ENCODE measurements around the gene EPHB3. TPM values are rescaled to one million over a fixed set of nuclear protein-coding genes. Genes with fewer than 3 reads are reported as not detected.
A peak's percentile ranks its signal among the peaks of the same experiment; 100 is the strongest.

EPHB3 gene
- total RNA-seq, 2 donors from 2014 or later: 29.2 to 32.9 TPM

DNA sequence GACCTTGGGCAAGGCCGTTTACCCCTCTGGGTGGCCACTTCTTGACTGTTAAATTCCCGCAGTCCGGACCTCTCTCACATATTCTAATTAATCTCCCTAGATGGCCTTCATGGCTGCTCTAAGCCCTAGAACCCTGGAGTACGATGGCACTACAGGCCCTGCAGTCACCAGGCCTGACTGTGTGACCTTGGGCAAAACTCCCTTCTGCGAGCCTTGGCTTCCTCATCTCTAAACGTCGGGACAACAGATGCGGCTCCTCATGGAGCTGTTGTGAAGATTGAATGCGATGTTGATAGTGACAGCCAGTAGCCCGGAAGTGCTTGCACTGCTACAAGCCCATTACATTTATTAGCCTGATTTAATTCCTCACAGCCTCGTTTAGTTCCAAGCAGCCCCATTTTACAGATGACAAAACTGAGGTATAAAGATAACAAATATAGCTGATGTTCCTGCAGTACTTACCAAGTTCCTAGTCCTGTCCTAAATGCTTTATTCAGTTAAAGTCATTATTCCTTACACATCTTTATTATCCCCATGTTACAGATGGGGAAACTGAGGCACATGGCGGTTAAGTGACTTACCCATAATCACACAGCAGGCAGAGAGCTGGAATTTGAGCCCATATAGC lies 10.3 kb downstream of the EPHB3 start:
- intact Hi-C loops (cut with DNase I, micrococcal nuclease): no loop called here
- no peak for ATAC-seq
- DNase-seq: no peak

DNA sequence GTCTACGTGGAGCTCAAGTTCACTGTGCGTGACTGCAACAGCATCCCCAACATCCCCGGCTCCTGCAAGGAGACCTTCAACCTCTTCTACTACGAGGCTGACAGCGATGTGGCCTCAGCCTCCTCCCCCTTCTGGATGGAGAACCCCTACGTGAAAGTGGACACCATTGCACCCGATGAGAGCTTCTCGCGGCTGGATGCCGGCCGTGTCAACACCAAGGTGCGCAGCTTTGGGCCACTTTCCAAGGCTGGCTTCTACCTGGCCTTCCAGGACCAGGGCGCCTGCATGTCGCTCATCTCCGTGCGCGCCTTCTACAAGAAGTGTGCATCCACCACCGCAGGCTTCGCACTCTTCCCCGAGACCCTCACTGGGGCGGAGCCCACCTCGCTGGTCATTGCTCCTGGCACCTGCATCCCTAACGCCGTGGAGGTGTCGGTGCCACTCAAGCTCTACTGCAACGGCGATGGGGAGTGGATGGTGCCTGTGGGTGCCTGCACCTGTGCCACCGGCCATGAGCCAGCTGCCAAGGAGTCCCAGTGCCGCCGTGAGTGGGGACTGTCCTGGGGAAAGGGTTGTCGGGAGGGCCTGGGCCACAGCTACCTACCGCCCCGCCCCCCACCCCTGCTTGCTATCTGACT lies 11.2 kb downstream of the EPHB3 start:
- DNase-seq: no peak
- intact Hi-C loops (cut with DNase I, micrococcal nuclease): no loop called here
- ATAC-seq: no peak

DNA sequence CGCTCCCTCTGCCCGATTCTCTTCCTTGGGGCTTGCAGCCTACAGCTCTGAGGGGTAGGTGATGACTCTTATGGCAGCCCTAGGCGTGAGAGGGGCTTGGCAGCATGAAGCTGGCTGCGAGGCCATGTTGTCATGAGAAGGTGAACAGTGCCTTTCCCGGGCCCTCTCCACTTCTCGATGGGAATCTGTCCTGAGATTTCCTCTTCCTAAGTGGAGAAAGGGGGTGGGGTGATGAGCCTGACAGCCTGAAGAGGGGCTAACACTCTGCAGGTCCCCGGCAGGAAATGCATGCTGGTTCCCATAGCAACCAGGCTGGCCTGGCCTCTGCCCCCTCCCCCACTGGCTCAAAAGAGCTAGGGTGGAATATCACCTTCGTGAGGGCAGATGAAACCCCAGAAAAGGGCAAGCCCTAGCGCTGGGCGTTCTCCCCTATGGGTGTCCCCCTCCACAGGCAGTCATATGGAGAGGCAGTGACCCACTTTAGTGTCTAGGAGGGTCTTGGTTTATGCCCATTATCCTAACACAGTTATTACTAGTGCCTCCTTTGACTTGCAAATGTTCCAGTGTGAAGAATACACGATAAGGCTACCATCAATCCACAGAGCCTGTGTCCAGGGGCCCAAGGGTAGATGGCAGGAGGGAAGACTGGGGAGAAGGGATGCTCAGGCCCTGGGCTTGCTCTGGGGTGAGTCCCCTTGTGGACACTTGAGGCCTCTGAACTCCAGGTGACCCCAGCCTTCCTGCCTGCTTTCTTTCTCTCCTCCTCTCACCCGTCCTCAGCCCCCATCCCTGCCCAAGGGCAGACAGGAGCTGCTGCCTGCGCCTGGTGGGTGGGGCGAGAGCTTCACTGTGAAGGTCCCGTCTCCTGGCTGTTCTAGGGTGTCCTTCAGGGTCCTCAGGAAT lies 13.2 kb downstream of the EPHB3 start:
- no peak for ATAC-seq
- intact Hi-C loops (cut with DNase I, micrococcal nuclease): no loop called here
- no peak for DNase-seq

DNA sequence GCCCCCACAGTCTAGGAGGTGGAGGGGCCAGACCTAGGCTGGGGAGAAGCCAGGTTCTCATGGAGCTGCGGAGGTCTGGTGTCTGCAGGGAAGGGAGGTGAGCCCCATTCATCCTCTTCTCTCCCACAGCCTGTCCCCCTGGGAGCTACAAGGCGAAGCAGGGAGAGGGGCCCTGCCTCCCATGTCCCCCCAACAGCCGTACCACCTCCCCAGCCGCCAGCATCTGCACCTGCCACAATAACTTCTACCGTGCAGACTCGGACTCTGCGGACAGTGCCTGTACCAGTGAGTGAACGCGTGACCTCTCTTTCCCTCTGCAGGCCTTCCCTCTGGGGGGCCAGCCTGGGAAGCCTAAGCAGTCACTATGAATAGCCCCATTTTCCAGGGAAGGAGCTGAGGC lies 14.1 kb downstream of the EPHB3 start:
- intact Hi-C loops (cut with DNase I, micrococcal nuclease): no loop called here
- no peak for DNase-seq
- ATAC-seq: no peak

DNA sequence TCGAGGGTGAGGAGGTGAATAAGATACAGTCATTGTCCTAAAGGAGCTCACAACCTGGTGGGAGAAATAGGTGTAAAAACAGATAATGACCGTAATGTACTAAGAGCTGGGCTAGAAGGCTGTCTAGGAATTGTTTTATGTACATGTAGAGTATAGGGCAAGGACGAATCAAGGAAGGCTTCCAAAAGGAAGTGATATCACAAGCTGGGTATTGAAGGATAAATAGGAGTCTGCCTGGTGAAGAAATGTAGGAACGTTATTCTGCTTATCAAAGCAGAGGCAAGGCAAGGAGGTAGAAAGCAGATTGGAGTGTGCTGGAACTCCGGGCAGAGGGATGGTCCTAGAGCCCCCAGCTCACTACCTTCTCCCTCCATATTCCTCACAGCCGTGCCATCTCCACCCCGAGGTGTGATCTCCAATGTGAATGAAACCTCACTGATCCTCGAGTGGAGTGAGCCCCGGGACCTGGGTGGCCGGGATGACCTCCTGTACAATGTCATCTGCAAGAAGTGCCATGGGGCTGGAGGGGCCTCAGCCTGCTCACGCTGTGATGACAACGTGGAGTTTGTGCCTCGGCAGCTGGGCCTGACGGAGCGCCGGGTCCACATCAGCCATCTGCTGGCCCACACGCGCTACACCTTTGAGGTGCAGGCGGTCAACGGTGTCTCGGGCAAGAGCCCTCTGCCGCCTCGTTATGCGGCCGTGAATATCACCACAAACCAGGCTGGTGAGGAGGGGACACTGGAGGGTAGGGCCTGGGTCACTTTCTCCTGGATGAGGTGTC lies 15.1 kb downstream of the EPHB3 start:
- DNase-seq: no peak
- no peak for ATAC-seq
- intact Hi-C loops (cut with DNase I, micrococcal nuclease): no loop called here

DNA sequence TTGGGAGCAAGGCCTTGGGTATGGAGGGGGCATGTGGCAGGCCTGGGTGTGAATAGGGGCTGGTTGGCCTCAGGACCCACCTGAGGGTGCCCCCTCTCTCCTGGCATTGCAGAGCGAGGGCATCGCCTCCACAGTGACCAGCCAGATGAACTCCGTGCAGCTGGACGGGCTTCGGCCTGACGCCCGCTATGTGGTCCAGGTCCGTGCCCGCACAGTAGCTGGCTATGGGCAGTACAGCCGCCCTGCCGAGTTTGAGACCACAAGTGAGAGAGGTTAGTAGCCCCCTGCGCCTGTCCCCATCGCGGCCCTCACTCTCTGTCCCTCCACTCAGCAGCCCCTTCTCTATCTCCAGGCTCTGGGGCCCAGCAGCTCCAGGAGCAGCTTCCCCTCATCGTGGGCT lies 16.0 kb downstream of the EPHB3 start:
- no peak for DNase-seq
- intact Hi-C loops (cut with DNase I, micrococcal nuclease): no loop called here
- no peak for ATAC-seq

DNA sequence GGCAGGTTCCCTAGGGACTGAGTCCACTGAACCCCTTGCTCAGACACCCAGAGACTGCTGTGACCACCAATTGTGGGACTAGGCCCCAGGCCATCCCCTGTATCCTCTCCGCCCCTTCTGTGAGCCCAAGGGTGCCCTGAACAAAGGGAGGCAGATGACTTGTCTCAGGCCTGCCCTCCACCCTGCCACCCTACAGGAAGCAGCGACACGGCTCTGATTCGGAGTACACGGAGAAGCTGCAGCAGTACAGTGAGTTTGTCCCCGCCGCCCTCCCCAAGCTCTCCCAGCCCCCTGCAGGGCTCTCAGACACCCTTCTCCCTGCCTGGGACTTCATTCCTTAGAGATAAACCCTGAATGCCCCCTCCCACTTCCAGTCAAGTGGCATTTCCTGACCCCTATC lies 16.6 kb downstream of the EPHB3 start:
- ATAC-seq: no peak
- intact Hi-C loops (cut with DNase I, micrococcal nuclease): no loop called here
- no peak for DNase-seq

DNA sequence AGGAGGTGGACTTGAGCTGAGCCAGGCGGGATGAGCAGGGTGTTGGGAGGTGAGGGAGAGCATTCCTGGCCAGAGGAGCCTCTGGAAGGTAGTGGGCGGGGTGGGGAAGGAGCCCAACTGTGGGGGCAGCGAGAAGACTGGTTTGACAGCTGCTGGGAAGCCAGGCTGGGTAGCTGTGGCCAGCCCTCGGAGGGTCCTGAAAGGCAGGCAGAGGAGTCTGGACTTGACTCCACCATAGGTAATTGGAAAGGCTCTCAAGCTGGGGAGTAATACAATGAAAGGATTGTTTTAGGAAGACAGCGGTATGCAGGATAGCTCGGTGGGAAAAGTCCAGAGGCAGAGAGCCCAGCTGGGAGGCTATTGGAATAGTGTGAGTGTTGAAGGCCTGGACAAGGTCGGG lies 17.2 kb downstream of the EPHB3 start:
- intact Hi-C loops (cut with DNase I, micrococcal nuclease): no loop called here
- DNase-seq (no peak), ATAC-seq (no peak)

DNA sequence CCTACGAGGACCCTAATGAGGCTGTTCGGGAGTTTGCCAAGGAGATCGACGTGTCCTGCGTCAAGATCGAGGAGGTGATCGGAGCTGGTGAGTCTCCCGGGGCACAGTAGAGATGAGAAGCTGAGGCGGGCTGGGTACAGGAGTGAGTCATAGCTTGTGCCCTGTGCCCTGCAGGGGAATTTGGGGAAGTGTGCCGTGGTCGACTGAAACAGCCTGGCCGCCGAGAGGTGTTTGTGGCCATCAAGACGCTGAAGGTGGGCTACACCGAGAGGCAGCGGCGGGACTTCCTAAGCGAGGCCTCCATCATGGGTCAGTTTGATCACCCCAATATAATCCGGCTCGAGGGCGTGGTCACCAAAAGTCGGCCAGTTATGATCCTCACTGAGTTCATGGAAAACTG lies 17.9 kb downstream of the EPHB3 start:
- intact Hi-C loops (cut with DNase I, micrococcal nuclease): no loop called here
- DNase-seq (no peak), ATAC-seq (no peak)

DNA sequence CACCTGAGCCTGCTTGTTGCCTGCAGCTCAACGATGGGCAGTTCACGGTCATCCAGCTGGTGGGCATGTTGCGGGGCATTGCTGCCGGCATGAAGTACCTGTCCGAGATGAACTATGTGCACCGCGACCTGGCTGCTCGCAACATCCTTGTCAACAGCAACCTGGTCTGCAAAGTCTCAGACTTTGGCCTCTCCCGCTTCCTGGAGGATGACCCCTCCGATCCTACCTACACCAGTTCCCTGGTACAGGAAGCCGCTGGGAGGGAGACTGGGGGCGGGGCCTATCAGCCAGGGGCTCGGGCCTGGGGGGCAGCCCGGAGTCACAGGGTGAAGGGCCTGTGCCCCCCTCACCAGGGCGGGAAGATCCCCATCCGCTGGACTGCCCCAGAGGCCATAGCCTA lies 18.8 kb downstream of the EPHB3 start:
- ATAC-seq (no peak), DNase-seq (peak in 1 of 2 donors; percentile 66)
- intact Hi-C loops (cut with DNase I, micrococcal nuclease): no loop called here

DNA sequence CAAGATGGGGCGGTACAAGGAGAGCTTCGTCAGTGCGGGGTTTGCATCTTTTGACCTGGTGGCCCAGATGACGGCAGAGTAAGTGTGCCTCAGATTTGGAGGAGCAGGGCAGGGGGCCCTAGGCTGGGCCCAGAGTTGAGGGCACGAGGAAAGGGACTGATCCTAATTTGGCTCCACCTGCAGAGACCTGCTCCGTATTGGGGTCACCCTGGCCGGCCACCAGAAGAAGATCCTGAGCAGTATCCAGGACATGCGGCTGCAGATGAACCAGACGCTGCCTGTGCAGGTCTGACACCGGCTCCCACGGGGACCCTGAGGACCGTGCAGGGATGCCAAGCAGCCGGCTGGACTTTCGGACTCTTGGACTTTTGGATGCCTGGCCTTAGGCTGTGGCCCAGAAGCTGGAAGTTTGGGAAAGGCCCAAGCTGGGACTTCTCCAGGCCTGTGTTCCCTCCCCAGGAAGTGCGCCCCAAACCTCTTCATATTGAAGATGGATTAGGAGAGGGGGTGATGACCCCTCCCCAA lies 19.8 kb downstream of the EPHB3 start:
- intact Hi-C loops (cut with DNase I, micrococcal nuclease): no loop called here
- ATAC-seq (peak; percentile 17), DNase-seq (no peak)

DNA sequence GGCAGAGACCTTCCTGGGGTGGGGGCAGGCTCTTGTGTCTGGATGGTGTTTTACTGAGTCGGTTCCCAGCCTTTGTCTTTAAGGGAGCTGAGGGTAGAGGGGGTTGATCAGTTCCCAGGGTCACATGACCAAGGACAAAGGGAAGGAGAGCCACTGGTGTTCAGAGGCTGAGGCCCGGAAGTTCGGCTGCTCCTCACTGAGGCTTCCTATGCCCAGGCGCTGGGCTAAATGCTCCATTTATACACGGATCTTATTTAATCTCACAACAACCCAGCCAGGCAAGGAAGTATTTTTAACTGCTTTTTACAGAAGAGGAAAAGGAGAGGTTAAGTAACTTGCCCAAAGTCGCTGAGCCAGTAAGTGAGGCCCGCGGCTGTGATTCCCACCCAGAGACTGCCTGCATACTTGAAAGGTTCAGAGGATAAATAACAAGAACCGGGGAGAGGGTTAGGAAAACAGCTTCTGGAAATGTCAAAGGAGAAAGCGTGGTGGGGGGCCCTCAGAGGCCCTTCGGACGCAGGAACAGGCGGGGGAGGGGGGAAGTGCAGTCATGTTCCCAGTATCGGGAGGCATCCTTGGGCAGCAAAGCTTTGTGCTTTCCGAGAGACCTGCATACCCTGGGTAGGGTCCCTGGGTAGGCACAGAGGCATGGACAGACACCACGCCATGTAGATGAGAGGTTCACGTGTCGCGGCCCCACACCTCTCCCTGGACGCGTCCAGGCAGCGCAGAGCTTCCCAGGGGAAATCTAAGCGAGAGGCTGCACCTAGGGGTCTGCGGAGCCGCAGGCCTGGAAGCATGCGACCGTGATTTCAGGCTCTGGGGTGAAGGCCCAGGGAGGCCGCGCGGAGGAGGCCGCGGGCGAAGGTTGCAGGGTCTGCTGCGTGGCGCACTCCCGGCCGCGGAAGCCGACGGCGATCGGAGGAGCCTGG lies 21.3 kb downstream of the EPHB3 start:
- intact Hi-C loops (cut with DNase I, micrococcal nuclease): no loop called here
- peak; percentile 44 for ATAC-seq

DNA sequence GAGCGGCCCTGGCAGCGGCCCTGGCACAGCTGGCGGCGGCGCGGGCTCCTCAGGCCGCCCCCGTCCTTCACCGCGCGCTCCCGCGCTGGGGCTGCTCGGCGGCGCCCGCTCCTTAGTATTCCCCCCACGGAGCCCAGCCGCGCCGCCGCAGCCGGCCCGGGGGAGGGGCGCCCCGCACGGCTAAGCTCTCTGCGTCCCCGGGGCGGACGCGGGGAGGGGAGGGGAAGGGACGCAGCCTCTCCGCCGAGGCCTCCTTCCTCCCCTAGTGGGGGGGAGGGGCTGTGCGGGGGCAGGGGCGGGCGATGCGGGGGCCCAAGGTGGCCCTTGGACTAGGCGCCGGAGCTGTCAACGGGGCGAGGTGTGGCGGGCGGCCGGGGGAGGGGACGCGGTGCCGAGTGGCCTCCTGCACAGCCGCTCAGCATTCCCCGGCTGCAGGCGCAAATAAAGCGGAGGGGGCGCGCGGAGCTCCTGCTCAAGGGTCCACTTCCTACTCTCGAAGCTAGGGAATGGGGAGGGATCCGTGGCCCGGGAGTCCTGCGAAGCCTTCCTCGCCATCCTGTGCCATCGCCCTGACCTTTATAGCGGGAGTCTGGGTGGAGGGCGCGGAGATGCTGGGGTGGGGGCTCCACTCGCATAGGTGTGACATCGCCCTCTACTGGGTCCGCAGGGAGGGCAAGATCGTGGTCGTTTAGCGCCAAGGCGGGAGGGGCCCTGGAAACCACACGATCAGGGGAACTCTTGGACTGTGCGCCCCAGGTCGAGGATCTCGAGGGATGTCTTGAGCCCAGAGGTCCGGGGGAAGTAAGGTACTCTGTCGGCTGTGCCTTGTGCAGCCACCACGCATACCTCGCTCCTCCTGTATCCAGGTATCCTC lies 22.2 kb downstream of the EPHB3 start:
- intact Hi-C loops (cut with DNase I, micrococcal nuclease): no loop called here
- peak in 1 of 2 donors; percentile 49 for DNase-seq

More for the DNA sequence above, 21.3 kb downstream of the EPHB3 start:
- peak; percentile 55 to 72 for DNase-seq

DNA sequence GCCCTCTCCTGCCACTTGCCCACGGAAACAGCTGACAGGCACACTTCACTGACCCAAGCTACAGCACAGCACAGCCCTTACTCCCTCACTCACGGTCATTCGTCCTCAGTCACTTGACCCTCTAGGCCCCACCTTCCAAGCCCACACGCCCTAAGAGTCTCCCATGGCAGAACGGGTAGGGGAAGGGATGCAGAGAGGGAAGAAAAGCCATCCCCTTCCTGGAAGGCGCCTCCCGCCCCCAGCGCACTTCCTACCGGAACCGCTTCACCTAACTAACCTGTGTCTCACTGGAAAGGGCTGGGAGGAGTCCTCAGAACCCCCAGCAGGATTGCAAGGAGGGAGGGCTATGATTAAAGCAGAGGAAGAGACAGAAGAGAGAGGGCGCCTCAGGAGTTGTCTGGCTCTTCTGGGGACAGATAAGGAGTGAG lies 22.9 kb downstream of the EPHB3 start:
- ATAC-seq (peak; percentile 13), DNase-seq (no peak)
- intact Hi-C loops (cut with DNase I, micrococcal nuclease): no loop called here

More for the DNA sequence above, 22.2 kb downstream of the EPHB3 start:
- ATAC-seq: peak; percentile 46

DNA sequence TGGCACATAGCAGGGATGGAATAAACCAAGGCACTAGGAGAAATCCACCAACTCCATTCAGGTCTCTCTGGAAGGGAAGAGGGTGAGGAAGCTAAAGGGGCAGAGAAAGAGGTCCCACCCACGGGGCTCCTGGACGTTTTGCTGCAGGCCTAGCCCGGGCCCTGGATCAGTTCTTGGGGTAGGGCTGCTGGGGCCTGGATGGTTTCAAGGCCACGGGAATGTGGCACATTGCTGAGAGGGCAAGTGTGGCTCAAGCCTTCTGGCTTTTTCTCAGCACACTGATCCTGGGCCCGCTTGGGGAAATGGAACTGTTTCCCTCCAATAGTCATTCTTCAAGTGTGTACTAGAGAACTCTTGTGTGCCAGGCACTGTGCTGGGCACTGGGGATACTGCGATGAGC lies 24.0 kb downstream of the EPHB3 start:
- intact Hi-C loops (cut with DNase I, micrococcal nuclease): no loop called here
- ATAC-seq (no peak), DNase-seq (no peak)

DNA sequence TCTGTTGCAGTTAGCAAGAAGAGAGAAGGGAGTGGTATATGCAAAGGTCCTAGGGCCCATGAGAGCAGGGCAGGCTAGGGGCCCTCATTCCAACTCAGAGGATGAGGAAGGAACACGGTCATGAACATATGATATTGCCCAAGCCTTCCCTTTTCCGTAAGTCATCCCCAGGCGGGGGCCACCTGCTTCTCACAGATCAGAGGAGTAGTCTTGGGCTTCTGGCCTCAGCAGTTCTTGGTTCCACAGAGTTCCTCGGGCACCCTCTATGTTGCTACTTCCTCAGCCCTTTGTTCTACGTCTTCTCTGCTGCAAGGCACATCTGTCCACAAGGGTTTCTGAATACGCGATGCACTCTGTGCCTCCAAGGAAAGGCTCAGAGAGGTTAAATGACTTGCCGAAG lies 25.3 kb downstream of the EPHB3 start:
- intact Hi-C loops (cut with DNase I, micrococcal nuclease): no loop called here
- ATAC-seq: no peak
- no peak for DNase-seq

DNA sequence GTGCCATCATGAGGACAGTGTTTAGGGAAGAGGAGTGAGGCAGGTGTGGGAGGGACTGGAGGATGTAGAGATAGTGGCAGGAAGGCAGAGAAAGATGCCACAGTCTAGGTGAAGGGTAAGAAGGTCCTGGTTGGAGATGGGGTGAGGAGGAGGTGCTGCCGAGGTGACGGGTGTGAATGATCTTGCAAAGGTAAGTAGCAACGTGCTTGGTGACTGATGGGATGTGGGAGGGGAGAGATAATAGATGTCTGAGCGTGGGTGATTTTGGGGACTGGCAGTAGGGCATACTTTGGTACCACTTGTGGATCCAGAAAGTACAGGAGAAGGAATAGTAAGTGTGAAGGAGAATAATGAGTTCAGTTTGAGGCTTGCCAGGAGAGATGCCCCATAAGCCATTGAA lies 27.2 kb downstream of the EPHB3 start:
- ATAC-seq (no peak), DNase-seq (no peak)
- intact Hi-C loops (cut with DNase I, micrococcal nuclease): no loop called here
